Neural cell (in vitro differentiated cells): ENCODE data around the gene TBC1D19.

Experiments used
- EP300 ChIP-seq: fragments of 450-650 bp; conservative IDR thresholded peaks from 2 replicates; pipeline ENCODE4 v1.6.1; 2014; ENCODE audit warnings: antibody characterized with exemption, mild to moderate bottlenecking, moderate library complexity; ENCODE audit not compliant: poor library complexity, severe bottlenecking
- EZH2 ChIP-seq: fragments of 200-600, 300-800 bp; shearing (Covaris generic), sonication (generic); IDR thresholded peaks from 2 replicates; pipeline ENCODE4 v1.6.1; 2014; ENCODE audit warnings: antibody characterized with exemption, low read length, borderline replicate concordance, mild to moderate bottlenecking; ENCODE audit not compliant: insufficient read depth, poor library complexity, severe bottlenecking
- MXI1 ChIP-seq: fragments of 450-650 bp; conservative IDR thresholded peaks from 2 replicates; pipeline ENCODE4 v1.6.1; 2014; ENCODE audit warnings: antibody characterized with exemption, mild to moderate bottlenecking; ENCODE audit not compliant: poor library complexity, severe bottlenecking
- TF ChIP-seq, protein P1 (sequence below): fragments of 450-650 bp; IDR thresholded peaks from 2 replicates; pipeline ENCODE4 v1.5.1; 2014; ENCODE audit warnings: antibody characterized with exemption, mild to moderate bottlenecking, moderate library complexity; ENCODE audit not compliant: poor library complexity, severe bottlenecking
- TF ChIP-seq, protein P2 (sequence below): IDR thresholded peaks from 2 replicates; pipeline ENCODE4 v1.6.1; 2012; ENCODE audit warnings: borderline replicate concordance

DNA sequence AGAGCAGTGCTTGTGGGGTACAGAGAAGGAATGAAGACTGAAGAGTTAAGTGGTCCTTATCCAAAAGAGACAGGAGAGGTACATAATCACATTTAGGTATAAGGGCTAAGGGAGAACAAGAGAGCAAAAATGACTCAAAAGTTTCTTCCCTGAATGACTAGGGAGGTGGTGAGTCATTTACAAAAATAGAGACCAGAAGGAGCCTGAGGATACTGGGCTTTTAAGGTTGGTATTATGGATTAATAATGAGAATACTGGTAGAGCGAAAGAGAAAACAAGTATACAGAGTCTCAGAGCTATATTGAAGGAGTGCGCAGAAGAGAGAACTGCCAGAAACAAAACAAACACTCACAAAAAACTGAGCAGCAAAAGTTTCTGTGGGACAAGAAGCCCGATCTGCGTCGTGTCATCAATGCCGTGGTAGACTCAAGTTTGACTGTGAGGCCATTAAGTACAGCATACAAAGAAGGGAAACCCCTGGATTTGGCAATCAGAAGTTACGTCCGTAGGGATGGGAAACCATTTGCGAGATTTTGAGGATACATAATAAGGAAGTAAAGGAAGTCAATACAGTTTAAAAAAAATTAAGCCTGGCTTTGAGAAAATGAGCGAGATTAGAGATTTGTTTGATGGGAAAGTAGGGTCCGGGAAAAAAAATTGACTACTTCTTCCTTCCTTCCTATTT lies 147.6 kb downstream of the TBC1D19 start:
- TF ChIP-seq, protein P1, sequence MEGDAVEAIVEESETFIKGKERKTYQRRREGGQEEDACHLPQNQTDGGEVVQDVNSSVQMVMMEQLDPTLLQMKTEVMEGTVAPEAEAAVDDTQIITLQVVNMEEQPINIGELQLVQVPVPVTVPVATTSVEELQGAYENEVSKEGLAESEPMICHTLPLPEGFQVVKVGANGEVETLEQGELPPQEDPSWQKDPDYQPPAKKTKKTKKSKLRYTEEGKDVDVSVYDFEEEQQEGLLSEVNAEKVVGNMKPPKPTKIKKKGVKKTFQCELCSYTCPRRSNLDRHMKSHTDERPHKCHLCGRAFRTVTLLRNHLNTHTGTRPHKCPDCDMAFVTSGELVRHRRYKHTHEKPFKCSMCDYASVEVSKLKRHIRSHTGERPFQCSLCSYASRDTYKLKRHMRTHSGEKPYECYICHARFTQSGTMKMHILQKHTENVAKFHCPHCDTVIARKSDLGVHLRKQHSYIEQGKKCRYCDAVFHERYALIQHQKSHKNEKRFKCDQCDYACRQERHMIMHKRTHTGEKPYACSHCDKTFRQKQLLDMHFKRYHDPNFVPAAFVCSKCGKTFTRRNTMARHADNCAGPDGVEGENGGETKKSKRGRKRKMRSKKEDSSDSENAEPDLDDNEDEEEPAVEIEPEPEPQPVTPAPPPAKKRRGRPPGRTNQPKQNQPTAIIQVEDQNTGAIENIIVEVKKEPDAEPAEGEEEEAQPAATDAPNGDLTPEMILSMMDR = no peak
- TF ChIP-seq MXI1 = no peak
- TF ChIP-seq, protein P2, sequence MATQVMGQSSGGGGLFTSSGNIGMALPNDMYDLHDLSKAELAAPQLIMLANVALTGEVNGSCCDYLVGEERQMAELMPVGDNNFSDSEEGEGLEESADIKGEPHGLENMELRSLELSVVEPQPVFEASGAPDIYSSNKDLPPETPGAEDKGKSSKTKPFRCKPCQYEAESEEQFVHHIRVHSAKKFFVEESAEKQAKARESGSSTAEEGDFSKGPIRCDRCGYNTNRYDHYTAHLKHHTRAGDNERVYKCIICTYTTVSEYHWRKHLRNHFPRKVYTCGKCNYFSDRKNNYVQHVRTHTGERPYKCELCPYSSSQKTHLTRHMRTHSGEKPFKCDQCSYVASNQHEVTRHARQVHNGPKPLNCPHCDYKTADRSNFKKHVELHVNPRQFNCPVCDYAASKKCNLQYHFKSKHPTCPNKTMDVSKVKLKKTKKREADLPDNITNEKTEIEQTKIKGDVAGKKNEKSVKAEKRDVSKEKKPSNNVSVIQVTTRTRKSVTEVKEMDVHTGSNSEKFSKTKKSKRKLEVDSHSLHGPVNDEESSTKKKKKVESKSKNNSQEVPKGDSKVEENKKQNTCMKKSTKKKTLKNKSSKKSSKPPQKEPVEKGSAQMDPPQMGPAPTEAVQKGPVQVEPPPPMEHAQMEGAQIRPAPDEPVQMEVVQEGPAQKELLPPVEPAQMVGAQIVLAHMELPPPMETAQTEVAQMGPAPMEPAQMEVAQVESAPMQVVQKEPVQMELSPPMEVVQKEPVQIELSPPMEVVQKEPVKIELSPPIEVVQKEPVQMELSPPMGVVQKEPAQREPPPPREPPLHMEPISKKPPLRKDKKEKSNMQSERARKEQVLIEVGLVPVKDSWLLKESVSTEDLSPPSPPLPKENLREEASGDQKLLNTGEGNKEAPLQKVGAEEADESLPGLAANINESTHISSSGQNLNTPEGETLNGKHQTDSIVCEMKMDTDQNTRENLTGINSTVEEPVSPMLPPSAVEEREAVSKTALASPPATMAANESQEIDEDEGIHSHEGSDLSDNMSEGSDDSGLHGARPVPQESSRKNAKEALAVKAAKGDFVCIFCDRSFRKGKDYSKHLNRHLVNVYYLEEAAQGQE = no peak
- TF ChIP-seq EZH2 = no peak
- TF ChIP-seq EP300 = no peak
